Lower leg skin (tissue), 4 donors: ENCODE results near the gene SHISA7. TPM values are rescaled to one million over a fixed set of nuclear protein-coding genes. Genes with fewer than 3 reads are reported as not detected.

Experiments
- DNase-seq, 2 donors: peaks; one replicate each; pipeline ENCODE4 v3.0.0-alpha.2; 2019; ENCODE audit warnings: low spot score in 2 of 2
- H3K4me3 ChIP-seq: fragments of 200-600 bp; sonication (generic); 2 replicates; pipeline ENCODE4 v1.5.1; 2017; ENCODE audit warnings: mild to moderate bottlenecking, low read depth; ENCODE audit not compliant: poor library complexity, severe bottlenecking
- POLR2A ChIP-seq, 2 donors: fragments of 450-650 bp; IDR thresholded peaks; one replicate each; pipeline ENCODE4 v1.6.1; 2016 to 2017; ENCODE audit warnings: antibody characterized with exemption in 2 of 2, mild to moderate bottlenecking in 1 of 2, moderate library complexity in 1 of 2
- WGBS, 2 donors: methylation state at CpG; one replicate each; pipeline ENCODE4 v1.1.5; 2018; 5-methylcytosine and 5-hydroxymethylcytosine counted together
- intact Hi-C: fragments of 100-400 bp; cut with DNase I; formaldehyde crosslinking; loops from one replicate; pipeline ENCODE4 v1.15.0; 2023; ENCODE audit warnings: low total_unique reads
- total RNA-seq, 4 donors: library from RNA; depleted of rRNA; stranded (reverse); fragments of >200 nt; gene quantifications; one replicate each; pipeline ENCODE4 v1.1.0, GENCODE V29; 2016
- TF ChIP-seq, protein P1 (sequence below), 3 donors: fragments of 450-650 bp; IDR thresholded peaks; one replicate each; pipeline ENCODE4 v1.5.1; 2016; ENCODE audit warnings: antibody characterized with exemption in 3 of 3, mild to moderate bottlenecking in 3 of 3, moderate library complexity in 2 of 3

The SHISA7 gene
- total RNA-seq, 4 donors from 2014 or later: 0.10 TPM; not detected in 3

GRCh38 chr19:55459551-55459949 is 16.4 kb upstream of the SHISA7 start:
- no peak for TF ChIP-seq POLR2A (IDR thresholded peaks at IDR 0.05)
- TF ChIP-seq, protein P1, sequence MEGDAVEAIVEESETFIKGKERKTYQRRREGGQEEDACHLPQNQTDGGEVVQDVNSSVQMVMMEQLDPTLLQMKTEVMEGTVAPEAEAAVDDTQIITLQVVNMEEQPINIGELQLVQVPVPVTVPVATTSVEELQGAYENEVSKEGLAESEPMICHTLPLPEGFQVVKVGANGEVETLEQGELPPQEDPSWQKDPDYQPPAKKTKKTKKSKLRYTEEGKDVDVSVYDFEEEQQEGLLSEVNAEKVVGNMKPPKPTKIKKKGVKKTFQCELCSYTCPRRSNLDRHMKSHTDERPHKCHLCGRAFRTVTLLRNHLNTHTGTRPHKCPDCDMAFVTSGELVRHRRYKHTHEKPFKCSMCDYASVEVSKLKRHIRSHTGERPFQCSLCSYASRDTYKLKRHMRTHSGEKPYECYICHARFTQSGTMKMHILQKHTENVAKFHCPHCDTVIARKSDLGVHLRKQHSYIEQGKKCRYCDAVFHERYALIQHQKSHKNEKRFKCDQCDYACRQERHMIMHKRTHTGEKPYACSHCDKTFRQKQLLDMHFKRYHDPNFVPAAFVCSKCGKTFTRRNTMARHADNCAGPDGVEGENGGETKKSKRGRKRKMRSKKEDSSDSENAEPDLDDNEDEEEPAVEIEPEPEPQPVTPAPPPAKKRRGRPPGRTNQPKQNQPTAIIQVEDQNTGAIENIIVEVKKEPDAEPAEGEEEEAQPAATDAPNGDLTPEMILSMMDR (IDR thresholded peaks at IDR 0.05): no peak
- intact Hi-C loops: no loop called here
- no peak for DNase-seq
- 62% methylated on average over 8 of the region's 8 CpGs for WGBS, 2 donors
- H3K4me3 ChIP-seq: no peak overlapping the region

GRCh38 chr19:55457683-55458457 is 14.8 kb upstream of the SHISA7 start:
- TF ChIP-seq, protein P1 (IDR thresholded peaks at IDR 0.05): no peak
- no peak for TF ChIP-seq POLR2A (IDR thresholded peaks at IDR 0.05)
- intact Hi-C loops: no loop called here

DNA sequence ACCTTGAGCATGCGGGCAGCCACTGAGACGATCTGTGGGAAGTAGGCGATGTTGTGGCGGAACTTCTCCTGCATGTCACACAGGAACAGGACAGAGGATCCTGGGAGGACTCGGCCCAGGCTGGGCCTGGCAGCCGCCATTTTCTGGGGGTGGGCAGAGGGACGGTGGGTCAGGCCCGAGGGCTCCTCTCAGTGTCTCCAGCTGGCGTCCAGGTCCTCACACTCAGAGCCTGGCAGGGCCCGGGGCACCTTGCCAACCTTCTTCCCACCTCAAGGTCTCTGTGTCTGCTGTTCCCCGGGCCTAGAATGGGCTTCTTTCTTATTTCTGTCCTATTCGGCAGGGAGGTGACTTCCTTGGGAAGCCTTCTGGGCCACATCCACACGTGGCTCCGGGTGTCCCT is 13.2 kb upstream of the SHISA7 start:
- DNase-seq: no peak
- intact Hi-C loops: no loop called here
- no peak for TF ChIP-seq POLR2A (IDR thresholded peaks at IDR 0.05)
- TF ChIP-seq, protein P1 (IDR thresholded peaks at IDR 0.05): no peak
- no peak overlapping the region for H3K4me3 ChIP-seq
- WGBS, 2 donors: 88 to 89% methylated on average over 13 to 14 of the region's 14 CpGs

More at GRCh38 chr19:55457683-55458457, 14.8 kb upstream of the SHISA7 start:
- no peak for DNase-seq
- 79 to 86% methylated on average over 16 of the region's 16 CpGs for WGBS, 2 donors
- no peak overlapping the region for H3K4me3 ChIP-seq

GRCh38 chr19:55455576-55456235 is 12.6 kb upstream of the SHISA7 start:
- H3K4me3 ChIP-seq: no peak overlapping the region
- TF ChIP-seq POLR2A (IDR thresholded peaks at IDR 0.05): no peak
- TF ChIP-seq, protein P1 (IDR thresholded peaks at IDR 0.05): no peak
- 61 to 93% methylated on average over 5 to 11 of the region's 11 CpGs for WGBS, 2 donors
- DNase-seq: no peak
- intact Hi-C loops: no loop called here

DNA sequence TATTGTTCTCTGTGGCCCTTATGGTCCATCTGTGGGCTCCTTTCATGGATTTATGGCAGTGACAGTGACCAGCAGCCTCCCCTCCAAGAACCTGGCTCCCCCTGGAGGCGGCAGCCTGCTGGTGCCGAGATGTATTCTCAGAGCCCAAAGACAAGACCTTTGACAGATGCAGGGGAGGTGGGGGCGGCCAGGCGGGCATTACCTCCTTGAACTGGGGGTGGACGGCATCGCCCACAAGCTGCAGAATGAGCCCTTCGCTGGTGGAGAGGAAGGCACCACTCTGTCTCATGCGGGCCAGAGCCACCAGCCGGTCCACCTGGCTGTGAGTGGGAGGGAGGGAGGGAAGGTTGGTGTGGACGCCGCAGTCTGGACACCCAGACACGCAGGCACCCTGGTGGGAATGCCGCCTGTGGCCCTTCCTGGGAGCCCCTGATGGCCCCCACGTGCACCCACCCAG is 11.7 kb upstream of the SHISA7 start:
- WGBS, 2 donors: 70 to 84% methylated on average over 14 of the region's 14 CpGs
- intact Hi-C loops: no loop called here
- DNase-seq: no peak
- no peak overlapping the region for H3K4me3 ChIP-seq
- TF ChIP-seq, protein P1 (IDR thresholded peaks at IDR 0.05): no peak
- TF ChIP-seq POLR2A (IDR thresholded peaks at IDR 0.05): no peak
